ENCODE results near the gene KLHL15.
"Not testable (repeated sequence)": the region's sequence is repeated elsewhere in the genome, so short reads cannot be mapped to it uniquely, and the experiment has no call there.

The KLHL15 gene, protein sequence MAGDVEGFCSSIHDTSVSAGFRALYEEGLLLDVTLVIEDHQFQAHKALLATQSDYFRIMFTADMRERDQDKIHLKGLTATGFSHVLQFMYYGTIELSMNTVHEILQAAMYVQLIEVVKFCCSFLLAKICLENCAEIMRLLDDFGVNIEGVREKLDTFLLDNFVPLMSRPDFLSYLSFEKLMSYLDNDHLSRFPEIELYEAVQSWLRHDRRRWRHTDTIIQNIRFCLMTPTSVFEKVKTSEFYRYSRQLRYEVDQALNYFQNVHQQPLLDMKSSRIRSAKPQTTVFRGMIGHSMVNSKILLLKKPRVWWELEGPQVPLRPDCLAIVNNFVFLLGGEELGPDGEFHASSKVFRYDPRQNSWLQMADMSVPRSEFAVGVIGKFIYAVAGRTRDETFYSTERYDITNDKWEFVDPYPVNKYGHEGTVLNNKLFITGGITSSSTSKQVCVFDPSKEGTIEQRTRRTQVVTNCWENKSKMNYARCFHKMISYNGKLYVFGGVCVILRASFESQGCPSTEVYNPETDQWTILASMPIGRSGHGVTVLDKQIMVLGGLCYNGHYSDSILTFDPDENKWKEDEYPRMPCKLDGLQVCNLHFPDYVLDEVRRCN

DNA sequence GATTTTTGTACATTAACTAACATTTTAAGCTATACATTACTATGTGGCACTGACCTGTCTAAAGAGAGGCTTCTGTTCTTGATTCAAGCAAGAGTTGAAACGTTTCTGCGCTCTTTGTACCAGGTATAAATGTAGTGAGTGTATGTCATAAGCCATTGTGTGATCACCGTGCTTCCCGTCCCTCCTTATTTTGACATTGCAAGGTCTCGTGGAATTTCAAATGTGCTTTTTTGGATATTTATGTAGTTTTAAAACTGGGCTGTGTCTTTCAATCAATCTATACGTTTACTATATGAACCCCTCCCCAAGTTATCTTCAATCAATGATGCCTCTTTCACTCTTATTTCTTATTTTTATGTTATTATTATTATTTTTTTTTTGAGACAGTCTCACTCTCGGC is at the start of gene KLHL15:
KLHL15 (minus strand) TSS at position 101 of the 400 bp plus-strand sequence. CDS start 20,493 bp downstream, outside the sequence.
- no peak for DNase-seq

DNA sequence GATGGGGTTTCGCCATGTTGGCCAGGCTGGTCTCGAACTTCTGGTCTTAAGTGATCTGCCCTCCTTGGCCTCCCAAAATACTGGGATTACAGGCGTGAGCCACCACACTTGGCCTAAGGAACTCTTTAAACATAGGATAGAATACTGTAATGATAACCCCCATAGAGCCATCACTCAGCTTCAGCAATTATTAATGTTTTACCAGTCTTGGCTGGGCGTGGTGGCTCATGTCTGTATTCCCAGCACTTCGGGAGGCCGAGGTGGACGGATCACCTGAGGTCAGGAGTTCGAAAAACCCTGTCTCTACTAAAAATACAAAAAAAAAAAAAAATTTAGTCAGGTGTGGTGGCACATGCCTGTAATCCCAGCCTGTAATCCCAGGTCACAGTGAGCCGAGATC is 42.9 kb upstream of the KLHL15 start:
- no peak for DNase-seq

DNA sequence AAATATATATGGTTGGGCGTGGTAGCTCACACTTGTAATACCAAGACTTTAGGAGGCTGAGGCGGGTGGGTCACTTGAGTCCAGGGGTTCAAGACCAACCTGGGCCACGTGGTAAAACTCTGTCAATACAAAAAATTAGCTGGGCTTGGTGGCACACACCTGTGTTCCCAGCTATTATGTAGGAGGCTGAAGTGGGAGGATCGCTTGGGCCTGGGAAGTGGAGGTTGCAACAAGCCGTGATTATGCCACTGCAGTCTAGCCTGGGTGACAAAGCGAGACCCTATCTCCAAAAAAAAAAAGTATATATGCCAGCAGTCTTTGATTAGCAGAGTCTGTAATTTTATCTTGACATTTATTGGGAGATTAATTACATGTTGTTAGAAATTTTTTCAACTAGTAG is 36.5 kb upstream of the KLHL15 start:
- no peak for DNase-seq

DNA sequence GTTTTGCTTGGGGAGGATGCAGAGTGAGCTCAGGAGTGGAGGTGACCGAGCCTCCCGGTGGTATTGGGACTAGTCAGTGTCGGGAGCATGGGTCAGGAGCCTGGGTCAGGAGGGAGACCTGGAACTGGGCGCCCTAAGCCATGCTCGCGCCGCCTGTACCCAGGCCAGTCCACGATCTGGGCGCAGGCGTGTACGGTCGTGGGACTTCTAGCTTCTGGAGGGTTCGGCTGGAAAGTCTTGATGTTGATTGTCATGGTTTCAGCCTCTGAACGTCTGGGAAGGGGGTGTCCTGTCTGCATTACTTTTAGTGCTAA is 28.0 kb upstream of the KLHL15 start:
- DNase-seq = peak; percentile 64

DNA sequence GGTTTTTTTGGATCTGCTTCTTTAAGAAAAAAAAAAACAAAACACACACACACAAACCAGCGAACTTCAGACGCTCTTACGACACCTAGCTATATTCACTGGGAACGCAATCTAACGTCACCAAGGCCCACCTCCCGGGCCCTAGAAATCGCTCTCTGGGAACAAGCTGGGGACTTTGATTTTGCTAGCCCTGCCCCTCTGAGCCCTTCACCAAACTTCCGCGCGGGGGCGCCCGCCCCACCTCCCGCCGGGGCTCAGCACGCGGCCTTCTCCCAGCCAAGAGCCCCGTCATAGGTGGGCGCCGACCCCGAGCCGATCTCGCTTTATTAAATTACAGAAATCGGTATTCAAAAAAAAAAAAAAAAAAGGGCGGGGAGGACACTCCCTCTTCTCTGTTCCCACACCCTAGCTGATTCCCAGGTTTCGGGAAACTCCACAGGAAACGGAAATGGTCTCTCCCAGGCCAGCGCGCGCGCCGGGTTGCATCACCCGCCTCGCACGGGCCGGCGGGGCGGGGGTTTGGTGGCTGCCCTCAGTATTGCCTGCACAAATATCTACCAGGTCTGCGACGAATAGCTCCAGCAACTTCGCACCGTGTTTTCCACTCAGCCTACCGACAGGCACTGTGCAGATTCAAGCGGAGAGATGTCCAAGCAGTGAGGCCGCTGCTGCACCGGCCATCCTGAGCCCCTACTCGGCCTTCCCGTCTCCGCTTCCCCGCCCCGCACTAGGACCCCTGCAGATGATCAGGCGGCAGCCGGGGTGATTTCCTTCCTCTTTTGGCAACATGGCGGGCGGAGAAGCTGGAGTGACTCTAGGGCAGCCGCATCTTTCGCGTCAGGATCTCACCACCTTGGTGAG is 27.4 kb upstream of the KLHL15 start, which contains the start of gene EIF2S3:
EIF2S3 (plus strand) TSS at position 775 of the 861 bp plus-strand sequence; CDS start at position 788, 13 bp downstream.
- DNase-seq = peak; percentile 96

DNA sequence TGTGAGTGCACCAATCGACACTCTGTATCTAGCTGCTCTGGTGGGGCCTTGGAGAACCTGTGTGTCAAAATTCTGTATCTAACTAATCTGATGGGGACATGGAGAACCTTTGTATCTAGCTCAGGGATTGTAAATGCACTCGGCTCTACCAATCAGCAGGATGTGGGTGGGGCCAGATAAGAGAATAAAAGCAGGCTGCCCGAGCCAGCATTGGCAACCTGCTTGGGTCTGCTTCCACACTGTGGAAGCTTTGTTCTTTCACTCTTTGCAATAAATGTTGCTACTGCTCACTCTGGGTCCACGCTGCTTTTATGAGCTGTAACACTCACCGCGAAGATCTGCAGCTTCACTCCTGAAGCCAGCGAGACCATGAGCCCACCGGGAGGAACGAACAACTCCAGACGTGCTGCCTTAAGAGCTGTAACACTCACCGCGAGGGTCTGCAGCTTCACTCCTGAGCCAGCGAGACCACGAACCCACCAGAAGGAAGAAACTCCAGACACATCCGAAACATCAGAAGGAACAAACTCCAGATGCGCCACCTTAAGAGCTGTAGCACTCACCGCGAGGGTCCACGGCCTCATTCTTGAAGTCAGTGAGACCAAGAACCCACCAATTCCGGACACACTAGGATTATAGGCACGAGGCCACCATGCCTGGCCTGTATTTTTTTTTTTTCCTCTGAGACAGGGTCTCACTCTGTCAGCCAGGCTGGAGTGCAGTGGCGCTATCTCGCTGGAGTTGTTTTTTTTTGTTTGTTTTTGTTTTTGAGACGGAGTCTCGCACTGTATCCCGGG is 23.7 kb upstream of the KLHL15 start:
- DNase-seq = not testable (repeated sequence)

DNA sequence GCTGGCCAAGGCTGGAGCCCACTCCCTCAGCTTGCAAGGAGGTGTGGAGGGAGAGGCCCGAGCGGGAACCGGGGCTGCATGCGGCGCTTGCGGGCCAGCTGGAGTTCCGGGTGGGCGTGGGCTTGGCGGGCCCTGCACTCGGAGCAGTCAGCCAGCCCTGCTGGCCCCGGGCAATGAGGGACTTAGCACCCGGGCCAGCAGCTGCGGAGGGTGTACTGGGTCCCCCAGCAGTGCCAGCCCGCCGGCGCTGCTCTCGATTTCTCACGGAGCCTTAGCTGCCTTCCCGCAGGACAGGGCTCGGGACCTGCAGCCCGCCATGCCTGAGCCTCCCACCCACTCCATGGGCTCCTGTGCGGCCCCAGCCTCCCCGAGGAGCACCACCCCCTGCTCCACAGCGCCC is 22.7 kb upstream of the KLHL15 start:
- not testable (repeated sequence) for DNase-seq

DNA sequence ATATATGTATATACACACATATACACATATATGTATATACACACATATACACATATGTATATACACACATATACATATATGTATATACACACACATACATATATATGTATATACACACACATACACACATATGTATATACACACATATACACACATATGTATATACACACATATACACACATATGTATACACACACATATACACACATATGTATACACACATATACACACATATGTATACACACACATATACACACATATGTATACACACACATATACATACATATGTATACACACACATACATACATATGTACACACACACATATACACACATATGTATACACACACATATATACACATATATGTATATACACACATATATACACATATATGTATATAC is 19.1 kb upstream of the KLHL15 start:
- not testable (repeated sequence) for DNase-seq

DNA sequence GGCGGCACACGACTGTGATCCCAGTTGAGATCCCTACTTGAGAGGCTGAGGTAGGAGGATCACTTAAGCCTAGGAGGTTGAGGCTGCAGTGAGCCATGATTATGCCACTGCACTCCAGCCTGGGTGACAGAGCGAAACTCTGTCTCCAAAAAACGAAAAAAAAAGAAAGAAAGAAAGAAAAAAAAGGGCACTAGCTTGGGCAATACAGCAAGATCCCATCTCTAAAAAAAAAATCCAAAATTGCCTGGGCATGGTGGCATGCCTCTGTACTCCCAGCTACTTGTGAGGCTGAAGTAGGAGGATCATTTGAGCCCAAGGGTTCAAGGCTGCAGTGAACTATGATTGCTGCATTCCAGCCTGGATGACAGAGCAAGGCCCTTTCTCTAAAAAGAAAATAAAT is 10.7 kb upstream of the KLHL15 start:
- no peak for DNase-seq

DNA sequence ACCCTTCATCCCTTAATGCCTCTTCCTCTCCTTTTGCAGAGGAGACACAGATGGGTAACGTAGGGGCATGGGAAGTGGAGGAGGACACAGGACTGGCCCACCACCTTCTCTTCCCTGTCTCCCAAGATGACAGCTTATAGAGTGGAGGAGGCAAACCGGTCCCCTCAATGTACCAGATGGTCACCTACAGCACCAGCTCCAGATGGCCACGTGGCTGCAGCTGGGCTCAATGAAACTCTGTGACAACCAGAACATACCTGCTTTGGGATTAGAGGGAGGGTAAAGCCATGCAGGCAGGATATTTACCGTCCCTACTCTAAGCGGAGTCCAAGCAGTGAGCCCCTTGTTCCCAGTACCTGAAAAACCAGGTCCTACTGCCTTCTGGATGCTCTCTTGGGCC is 7.5 kb upstream of the KLHL15 start:
- DNase-seq = no peak

DNA sequence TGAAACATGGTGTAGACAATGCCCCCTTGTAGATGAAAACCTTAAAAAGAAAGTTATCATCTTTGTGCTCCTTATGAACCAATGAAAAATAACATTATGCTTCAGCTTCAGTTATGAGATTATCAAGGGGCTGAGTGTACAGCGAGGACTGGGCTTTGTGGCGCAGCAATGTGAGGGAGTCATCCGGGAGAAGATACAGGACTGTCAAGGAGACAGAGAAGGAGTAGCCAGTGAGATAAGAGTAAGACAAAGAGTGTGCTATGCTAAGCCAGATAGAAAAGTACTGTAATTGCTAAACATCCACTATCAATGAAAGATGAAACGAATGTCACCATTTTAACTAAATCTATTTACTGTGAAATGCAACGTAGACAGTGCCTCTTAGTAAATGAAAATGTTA is 3.6 kb upstream of the KLHL15 start:
- DNase-seq = no peak

DNA sequence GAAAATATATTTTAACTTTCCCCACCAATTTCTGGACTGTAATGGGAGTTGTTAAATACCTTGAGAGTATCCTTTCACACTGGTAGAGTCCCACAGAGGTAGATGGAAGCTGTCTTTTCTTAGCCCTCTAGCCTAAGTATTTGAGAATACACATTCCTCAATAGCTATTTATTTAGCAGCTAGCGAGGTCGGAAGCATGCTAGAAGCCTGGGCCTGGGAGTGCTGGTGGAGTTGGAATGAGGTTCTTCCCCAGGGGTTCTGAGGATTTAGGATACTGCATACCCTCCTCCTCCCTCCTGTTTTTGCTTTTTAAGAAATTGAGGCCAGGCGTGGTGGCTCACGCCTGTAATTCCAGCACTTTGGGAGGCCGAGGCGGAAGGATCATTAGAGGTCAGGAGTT is 999 bp upstream of the KLHL15 start:
- no peak for DNase-seq

DNA sequence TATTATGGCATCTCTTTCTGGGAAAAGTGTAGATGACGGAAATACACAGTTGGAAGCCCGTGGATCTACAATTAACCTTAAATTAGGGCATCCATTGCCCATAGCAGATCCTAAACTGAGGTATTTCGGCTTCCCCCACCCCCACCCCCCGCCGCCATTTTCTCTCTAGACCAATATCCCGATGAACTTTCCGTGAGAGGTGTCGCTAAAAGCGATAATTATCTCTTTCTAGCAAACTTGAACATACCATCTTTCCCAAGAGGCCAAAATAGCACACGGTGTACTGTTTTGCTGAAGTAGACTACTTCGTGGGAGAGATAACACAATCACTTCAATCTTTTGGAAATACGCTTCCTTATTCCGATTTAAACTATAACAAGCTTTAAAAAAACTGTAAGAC is 554 bp downstream of the KLHL15 start:
- DNase-seq = peak; percentile 33

DNA sequence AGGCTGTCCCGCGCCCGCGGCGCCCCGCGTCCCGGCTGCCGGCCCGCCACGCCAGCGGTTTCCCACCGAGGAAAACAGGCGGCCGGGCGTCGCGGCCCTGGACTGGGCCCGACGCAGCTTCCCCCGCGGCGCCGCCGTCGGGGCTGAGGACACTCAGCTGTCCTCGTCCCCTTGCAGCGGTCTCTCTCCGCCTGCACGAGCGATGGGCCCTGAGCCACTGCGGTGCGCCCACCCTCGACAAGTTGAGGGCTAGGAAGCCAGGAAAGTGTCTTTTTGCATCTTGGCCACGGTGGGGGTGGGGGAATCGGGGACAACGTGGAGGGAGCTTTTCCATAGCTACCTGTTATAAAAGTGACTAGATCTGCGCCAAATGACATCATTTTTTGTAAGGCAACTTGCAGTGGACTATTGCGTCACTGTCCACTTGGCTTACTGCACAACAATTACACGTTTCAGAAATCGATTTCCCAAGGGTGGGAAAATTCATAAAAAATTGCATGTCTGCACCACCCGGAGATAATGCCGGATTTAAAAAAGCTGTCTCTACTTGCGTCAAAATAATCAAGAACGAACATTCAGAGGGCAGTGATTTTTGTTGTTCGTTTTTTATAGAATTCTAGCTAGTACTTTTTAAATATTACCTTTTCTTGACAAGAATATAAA is 1.1 kb downstream of the KLHL15 start:
- peak; percentile 83 for DNase-seq

DNA sequence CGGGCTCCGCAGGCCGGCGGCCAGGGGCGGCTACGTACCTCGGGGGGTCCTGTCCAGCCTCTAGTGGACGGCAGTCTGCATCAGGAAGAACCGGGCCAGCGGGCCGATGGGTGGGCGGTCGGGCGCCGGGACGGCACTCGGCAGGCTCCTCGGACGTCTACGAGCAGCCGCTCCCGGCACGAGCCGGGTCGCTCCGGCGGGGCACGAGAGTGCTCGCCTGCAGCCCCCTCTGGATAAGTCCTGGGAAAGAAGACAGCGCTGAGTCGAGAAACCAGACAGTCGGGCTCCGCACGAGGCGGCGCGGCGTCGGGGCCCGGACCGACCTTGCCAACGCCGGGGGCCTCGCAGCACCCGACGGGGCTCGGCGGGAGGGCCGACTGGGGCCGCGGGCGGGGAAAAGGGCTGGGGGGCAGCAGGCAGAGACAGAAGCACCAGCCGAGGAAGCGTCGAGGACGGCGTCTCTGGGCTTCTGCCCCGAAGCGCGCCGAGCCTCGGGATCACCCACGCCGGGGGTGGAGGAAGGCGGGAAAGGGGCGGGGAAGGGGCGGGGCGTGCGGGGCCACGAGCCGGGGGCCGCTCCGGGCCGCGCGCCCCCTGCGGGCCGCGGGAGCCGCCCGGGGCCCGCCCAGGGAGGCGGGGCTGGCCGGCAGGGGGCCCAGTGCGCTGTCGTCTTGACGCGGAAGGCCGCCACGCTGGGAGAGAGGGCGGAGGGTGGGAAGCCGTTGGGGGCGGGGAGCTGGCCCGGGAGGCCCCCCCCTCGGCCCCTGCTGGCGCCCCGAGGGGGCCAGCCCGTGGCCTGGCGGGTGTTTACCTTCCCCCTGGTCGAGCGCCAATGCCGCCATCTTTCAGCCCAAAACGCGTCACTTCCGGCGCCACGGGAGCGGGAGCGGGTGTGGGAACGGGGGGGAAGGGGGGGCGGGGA is 1.9 kb downstream of the KLHL15 start:
- peak; percentile 96 for DNase-seq

DNA sequence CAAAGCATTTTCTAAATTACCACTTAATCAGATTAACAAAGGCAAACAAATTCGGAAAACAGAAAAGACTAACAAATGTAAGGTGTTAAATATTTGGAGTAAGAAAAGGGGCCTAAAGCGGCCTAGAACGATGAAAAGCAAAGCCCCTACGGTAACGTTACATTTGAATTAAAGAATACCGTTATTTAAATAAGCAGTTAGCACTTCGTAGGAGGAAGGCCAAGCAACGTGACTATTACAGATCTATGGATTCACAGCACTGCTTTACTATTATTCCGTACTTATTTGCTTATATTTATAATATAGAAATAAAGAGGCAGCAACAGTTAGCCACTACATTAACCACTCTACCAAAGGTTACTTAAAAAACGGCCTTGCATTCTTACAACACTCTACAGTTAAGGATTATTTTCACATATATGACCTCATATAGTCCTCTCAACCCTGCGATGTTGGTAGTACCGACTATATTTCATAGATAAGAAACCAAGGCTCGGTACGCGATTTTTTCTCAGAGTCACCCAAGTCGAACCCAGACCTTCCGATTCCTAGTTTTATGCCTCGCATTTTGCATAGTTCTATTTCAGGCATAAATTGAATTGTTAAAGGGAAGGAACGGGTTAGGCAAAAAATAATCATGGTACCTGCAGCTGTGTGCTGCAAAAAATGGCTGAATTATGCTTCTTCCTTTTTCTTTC is 2.9 kb downstream of the KLHL15 start:
- peak; percentile 46 for DNase-seq

DNA sequence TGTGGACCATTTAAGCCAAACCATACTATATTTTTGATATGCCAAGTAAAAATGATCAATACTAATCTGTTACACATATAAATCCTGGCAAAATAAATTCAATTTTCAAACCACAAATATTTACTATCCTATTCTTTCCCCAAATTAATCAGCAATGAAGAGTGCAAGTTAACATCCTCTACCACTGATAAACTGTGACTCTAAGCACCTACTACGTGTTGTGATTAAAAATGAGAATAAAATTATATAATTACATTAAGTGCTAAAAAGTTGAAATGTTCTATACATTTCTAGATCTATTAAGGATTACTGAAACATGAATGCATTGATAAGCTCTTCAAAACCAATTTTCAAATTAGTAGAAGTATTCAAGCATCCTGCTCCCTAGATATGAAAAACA is 3.4 kb downstream of the KLHL15 start:
- DNase-seq = no peak

DNA sequence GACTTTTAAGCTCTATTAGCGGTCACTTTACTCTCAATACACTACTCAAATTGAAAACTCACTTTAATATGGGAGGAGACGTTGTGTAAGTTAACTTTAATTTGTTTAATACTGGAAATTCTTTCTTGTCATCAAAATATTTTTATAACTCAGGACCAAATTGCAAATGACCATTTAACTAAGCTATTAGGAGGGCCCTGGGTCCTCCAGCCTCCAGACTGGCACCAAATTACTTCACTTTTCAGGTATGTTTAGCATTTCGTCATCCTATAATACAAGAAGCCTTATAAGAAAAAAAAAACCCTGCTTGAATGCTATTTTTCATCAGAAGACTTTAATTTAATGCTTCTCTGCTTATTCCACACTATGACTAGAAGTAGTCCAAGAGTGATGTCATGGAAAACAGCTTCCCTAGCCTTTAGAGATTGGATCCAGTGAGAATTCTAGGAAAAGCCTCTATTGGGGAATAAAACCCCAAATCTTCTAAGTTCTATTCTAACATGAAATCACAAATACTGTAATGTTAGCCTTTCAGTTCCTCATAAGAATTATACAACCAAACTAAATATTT is 6.6 kb downstream of the KLHL15 start:
- DNase-seq = no peak

DNA sequence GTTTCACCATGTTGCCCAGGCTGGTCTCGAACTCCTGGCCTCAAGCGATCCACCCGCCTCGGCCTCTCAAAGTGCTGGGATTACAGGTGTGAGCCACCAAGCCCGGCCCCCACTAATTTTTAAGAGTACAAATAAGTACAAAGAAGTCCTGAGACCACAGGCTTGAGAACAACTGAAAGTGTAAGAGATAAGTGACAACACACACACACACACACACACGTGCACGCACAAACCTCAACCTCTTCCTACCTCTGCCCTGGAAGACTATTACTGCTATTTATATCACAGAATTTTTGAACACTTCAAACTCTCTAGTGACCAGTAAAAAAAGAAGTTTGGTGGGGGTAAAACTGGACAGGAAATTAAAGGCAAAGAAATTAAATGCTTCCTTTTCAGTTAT is 7.5 kb downstream of the KLHL15 start:
- DNase-seq = no peak

DNA sequence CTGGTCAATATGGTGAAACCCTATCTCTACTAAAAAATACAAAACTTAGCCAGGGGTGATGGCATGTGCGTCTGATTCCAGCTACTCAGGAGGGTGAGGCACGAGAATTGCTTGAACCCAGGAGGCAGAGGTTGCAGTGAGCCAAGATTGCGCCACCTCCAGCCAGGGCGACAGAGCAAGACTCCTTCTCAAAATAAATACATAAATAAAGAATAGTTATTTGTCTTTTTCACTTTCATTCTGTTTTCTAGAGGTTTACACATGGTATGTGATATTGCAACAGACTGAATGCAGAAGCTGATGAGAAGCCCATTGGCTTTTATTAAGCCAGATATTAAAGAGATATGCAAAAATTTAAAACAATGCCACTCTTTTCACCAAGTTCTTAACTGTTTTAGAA is 8.2 kb downstream of the KLHL15 start:
- DNase-seq = no peak
